Measurements from ENCODE around the gene VAV2. TPM values are rescaled to one million over a fixed set of nuclear protein-coding genes. Genes with fewer than 3 reads are reported as not detected.

Gene VAV2
- total RNA-seq, 4 donors from 2014 or later = 4.7 to 42.2 (median 15.8) TPM

DNA sequence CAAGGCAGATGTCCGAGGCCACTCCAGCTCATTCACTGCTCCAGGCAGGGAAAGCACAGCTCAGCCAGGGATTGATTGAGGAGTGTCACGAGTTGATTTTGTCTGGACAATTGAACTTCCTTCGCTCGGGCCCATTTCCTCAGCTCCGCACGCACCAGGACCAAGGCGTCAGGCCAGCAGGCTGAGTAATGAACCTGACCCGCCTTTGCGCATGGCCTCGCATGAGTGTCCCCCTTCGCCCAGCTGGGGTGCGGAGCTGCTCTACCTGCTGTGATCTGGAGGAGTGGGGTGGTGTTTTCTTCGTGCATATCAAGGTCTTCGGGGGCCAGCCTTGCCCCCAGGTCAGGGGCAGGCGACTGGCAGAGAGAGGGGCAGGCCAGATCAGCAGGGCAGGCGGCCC is 44.0 kb downstream of the VAV2 start:
- H3K4me3 ChIP-seq = no peak overlapping the region
- H3K4me1 ChIP-seq = no peaks in the 10 kb centered on the region
- DNase-seq = no peak
- intact Hi-C loops (cut with DNase I; ENCODE audit: low total_unique reads) = no loop called here
- no peaks in the 10 kb centered on the region for H3K9me3 ChIP-seq
- H3K27ac ChIP-seq = no peak overlapping the region
- H3K27me3 ChIP-seq = no peaks in the 10 kb centered on the region
- H3K36me3 ChIP-seq = no peaks in the 10 kb centered on the region
- TF ChIP-seq POLR2A (IDR thresholded peaks at IDR 0.05) = no peak

DNA sequence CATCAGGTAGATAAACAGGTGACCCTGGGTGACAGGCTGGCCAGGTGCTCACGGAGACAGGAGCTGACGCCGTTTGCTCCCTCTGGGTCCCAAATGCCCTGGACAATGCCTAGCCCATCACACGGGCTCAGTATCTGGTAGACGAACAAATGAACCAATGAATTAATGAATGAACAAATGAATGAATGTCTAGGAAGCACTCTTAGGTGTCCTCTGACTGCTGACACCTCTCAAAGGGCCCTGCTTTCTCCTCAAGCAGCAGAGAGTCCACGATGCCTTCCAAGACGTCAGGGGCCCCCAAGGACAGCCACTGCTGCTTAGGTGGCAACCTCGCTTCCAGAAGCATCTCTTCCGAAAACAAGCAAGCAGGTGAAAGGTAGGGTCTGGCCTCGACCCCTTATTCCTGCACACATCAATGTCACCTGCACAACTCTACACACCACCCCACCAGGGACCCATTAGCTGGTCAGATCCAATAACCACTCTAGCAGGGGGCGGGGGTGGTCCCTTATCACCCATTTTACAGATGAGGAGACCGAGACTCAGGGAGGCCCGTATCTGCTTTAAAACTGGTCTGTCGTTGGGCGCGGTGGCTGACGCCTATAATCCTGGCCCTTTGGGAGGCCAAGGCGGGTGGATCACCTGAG is 45.2 kb downstream of the VAV2 start:
- no peak for DNase-seq
- Histone ChIP-seq H3K27ac (no peak overlapping the region), H3K4me1 (no peaks in the 10 kb centered on the region), H3K36me3 (no peaks in the 10 kb centered on the region), H3K9me3 (no peaks in the 10 kb centered on the region), H3K27me3 (no peaks in the 10 kb centered on the region), H3K4me3 (no peak overlapping the region)
- intact Hi-C loops (cut with DNase I; ENCODE audit: low total_unique reads) = no loop called here
- TF ChIP-seq POLR2A (IDR thresholded peaks at IDR 0.05) = no peak
- TF ChIP-seq, protein P1, sequence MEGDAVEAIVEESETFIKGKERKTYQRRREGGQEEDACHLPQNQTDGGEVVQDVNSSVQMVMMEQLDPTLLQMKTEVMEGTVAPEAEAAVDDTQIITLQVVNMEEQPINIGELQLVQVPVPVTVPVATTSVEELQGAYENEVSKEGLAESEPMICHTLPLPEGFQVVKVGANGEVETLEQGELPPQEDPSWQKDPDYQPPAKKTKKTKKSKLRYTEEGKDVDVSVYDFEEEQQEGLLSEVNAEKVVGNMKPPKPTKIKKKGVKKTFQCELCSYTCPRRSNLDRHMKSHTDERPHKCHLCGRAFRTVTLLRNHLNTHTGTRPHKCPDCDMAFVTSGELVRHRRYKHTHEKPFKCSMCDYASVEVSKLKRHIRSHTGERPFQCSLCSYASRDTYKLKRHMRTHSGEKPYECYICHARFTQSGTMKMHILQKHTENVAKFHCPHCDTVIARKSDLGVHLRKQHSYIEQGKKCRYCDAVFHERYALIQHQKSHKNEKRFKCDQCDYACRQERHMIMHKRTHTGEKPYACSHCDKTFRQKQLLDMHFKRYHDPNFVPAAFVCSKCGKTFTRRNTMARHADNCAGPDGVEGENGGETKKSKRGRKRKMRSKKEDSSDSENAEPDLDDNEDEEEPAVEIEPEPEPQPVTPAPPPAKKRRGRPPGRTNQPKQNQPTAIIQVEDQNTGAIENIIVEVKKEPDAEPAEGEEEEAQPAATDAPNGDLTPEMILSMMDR (IDR thresholded peaks at IDR 0.05) = no peak

DNA sequence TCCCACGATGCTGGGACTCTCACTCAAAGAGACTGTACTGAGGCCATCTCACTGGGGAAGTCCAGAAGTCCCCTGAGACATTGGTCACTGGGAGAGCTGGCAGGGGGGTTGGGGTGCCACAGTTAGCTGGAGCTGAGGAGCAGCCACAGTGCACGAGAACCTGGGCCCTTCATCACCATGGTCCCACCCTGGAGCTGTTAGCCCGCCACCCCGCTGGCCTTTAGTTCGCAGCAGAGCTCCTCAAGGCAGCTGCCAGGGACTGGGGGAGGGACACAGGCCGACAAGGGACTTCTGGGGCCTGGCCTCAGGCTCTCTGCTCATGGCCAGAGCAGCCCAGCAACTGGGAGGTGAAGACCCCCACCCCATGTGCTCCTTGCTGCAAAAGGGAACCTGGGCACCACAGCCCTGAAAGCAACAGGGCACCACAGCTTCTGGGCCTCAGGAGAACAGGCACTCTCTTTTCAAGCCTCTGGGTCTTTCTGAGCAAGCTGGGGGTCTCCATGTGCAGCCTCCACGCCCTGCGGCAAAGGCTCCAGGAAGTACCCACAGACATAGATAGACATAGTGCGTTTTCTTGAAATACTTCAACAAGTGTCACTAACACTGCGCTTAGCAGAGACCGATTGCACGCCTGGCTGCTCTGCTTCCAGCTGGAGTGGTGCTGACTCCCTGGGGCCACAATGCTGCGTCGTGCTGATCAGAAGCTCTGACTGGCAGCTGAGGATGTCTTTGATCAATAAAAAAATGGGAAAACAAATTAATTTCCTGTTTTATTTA is 46.0 kb downstream of the VAV2 start:
- H3K27ac ChIP-seq = no peak overlapping the region
- no peak for DNase-seq
- H3K36me3 ChIP-seq = no peaks in the 10 kb centered on the region
- intact Hi-C loops (cut with DNase I; ENCODE audit: low total_unique reads) = no loop called here
- no peaks in the 10 kb centered on the region for H3K4me1 ChIP-seq
- no peaks in the 10 kb centered on the region for H3K27me3 ChIP-seq
- no peaks in the 10 kb centered on the region for H3K9me3 ChIP-seq
- no peak overlapping the region for H3K4me3 ChIP-seq
- TF ChIP-seq, protein P1 (IDR thresholded peaks at IDR 0.05) = no peak
- TF ChIP-seq POLR2A (IDR thresholded peaks at IDR 0.05) = no peak

DNA sequence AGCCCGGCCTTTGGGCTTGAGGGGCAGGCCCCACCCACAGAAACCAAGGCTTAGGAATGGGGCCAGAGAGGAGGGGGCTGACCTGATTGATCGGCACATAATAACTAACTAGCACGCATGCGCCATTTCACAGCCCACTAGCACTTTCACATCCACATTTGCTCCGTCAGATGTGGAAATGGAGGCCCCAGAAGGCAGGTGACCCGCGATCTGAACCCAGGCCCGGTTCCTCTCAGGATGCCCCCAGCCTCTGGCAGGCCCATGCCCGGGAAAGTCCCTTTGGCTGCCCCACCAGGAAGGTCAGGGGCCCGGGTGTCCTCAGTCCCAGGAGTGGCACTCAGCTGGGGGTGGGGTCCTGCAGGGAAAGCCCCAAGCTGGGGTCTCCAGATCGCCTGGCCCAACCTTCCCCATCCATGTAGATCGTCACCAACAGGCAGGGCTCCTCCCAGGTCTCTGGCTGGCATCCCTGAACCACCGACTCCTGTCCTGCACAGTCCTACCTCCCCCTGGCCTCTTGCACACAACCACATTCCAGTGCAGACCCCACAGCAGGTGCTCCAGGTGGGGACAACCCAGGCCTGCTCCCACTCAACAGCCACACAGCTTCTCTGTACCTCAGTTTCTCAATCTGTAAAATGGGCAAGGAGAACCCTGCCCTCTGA is 46.7 kb downstream of the VAV2 start:
- Histone ChIP-seq H3K27me3 (no peaks in the 10 kb centered on the region), H3K4me1 (no peaks in the 10 kb centered on the region), H3K4me3 (no peak overlapping the region), H3K27ac (no peak overlapping the region), H3K36me3 (no peaks in the 10 kb centered on the region), H3K9me3 (no peaks in the 10 kb centered on the region)
- intact Hi-C loops (cut with DNase I; ENCODE audit: low total_unique reads) = no loop called here
- no peak for TF ChIP-seq POLR2A (IDR thresholded peaks at IDR 0.05)
- TF ChIP-seq, protein P1 (IDR thresholded peaks at IDR 0.05) = no peak
- DNase-seq = no peak

DNA sequence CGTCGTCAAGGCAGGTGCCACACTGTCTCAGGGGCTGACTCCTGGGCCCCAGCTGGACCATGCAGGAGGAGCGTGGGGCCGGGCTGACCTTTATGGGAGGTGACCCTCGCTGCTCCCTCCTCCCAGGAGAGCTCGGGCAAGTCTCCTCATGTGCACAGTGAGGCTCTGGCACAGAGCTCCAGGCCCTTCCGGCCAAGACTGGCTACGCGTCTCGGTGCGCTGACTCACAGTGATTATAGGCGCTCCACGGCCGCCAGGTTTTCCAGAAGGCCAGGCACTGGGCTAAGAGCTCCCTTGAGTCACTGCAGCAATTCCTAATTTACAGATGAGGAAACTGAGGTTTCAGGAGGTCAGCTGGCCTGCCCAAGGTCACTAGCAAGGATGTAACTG is 47.4 kb downstream of the VAV2 start:
- DNase-seq = peak in 1 of 2 donors; percentile 69
- no peaks in the 10 kb centered on the region for H3K36me3 ChIP-seq
- H3K27ac ChIP-seq = no peak overlapping the region
- intact Hi-C loops (cut with DNase I; ENCODE audit: low total_unique reads) = no loop called here
- TF ChIP-seq, protein P1 (IDR thresholded peaks at IDR 0.05) = no peak
- no peak for TF ChIP-seq POLR2A (IDR thresholded peaks at IDR 0.05)
- H3K9me3 ChIP-seq = no peaks in the 10 kb centered on the region
- H3K27me3 ChIP-seq = no peaks in the 10 kb centered on the region
- no peak overlapping the region for H3K4me3 ChIP-seq
- no peaks in the 10 kb centered on the region for H3K4me1 ChIP-seq

All from uterus (tissue), 4 donors.